WTC11 (cell line): ENCODE results near the gene STBD1. TPM values are rescaled to one million over a fixed set of nuclear protein-coding genes. Genes with fewer than 3 reads are reported as not detected.

ENCODE experiments used
- ATAC-seq: fragments of 200-7000 bp; cut with Tn5 transposase; 2 replicates; pipeline ENCODE4 v1.10.0; 2021; ENCODE audit warnings: mild to moderate bottlenecking, moderate library complexity
- CTCF ChIA-PET: fragments of 300-600 bp; sonication (Branson Sonifier 250); formaldehyde crosslinking; loops from one replicate; lab custom pipeline; 2021; ENCODE audit warnings: antibody characterized with exemption; lab: Charles Lee
- POLR2A ChIA-PET: fragments of 350-600 bp; sonication (Branson Sonifier 250); formaldehyde crosslinking; loops from one replicate; lab custom pipeline; 2021; ENCODE audit warnings: antibody characterized with exemption; lab: Charles Lee
- DNase-seq: peaks from one replicate; pipeline ENCODE4 v3.0.0; 2021; ENCODE audit warnings: low spot score
- H3K27ac Mint-ChIP-seq: 2 replicates; pipeline ENCODE4 v1.8.0; 2021; ENCODE audit warnings: mixed read lengths
- H3K27me3 Mint-ChIP-seq: 2 replicates; pipeline ENCODE4 v1.8.0; 2021; ENCODE audit warnings: low read depth, mild to moderate bottlenecking, moderate library complexity, mixed read lengths
- H3K36me3 Mint-ChIP-seq: 2 replicates; pipeline ENCODE4 v1.8.0; 2021; ENCODE audit warnings: mixed read lengths
- H3K4me1 Mint-ChIP-seq: 2 replicates; pipeline ENCODE4 v1.8.0; 2022; ENCODE audit warnings: mixed read lengths
- H3K4me3 Mint-ChIP-seq: 2 replicates; pipeline ENCODE4 v1.8.0; 2021; ENCODE audit warnings: mild to moderate bottlenecking, moderate library complexity, mixed read lengths
- H3K9me3 Mint-ChIP-seq: 2 replicates; pipeline ENCODE4 v1.8.0; 2021; ENCODE audit warnings: mixed read lengths
- CREM ChIP-seq: sonication (generic); formaldehyde crosslinking; IDR thresholded peaks from 2 replicates; pipeline ENCODE4 v1.8.1; 2022; ENCODE audit warnings: mild to moderate bottlenecking, missing genetic modification reagents, moderate library complexity
- CTCF ChIP-seq: fragments of 200-600 bp; IDR thresholded peaks from 2 replicates; pipeline ENCODE4 v1.8.0; 2022; ENCODE audit warnings: antibody characterized with exemption
- E2F1 ChIP-seq: sonication (generic); formaldehyde crosslinking; IDR thresholded peaks from 2 replicates; pipeline ENCODE4 v1.8.0; 2022; ENCODE audit warnings: mild to moderate bottlenecking, missing genetic modification reagents
- EMX1 ChIP-seq: fragments of 250-450 bp; sonication (Bioruptor Pico); IDR thresholded peaks from 2 replicates; pipeline ENCODE4 v1.8.0; 2021; ENCODE audit warnings: mild to moderate bottlenecking
- FOXJ3 ChIP-seq: sonication (generic); formaldehyde crosslinking; IDR thresholded peaks from 2 replicates; pipeline ENCODE4 v1.9.0; 2021; ENCODE audit warnings: missing genetic modification reagents, mild to moderate bottlenecking, borderline replicate concordance
- FOXP1 ChIP-seq: sonication (generic); formaldehyde crosslinking; IDR thresholded peaks from 2 replicates; pipeline ENCODE4 v1.8.0; 2022; ENCODE audit warnings: missing genetic modification reagents, mild to moderate bottlenecking, moderate library complexity, borderline replicate concordance
- MXD4 ChIP-seq: fragments of 250-450 bp; sonication (Bioruptor Pico); IDR thresholded peaks from 2 replicates; pipeline ENCODE4 v1.8.0; 2021; ENCODE audit warnings: mild to moderate bottlenecking, moderate library complexity, borderline replicate concordance
- PRDM15 ChIP-seq: sonication (generic); formaldehyde crosslinking; IDR thresholded peaks from 2 replicates; pipeline ENCODE4 v1.8.0; 2022; ENCODE audit warnings: missing genetic modification reagents
- PREB ChIP-seq: sonication (generic); formaldehyde crosslinking; IDR thresholded peaks from 2 replicates; pipeline ENCODE4 v1.8.1; 2022; ENCODE audit warnings: mild to moderate bottlenecking, missing genetic modification reagents, moderate library complexity, borderline replicate concordance
- SMAD3 ChIP-seq: sonication (generic); formaldehyde crosslinking; IDR thresholded peaks from 2 replicates; pipeline ENCODE4 v1.8.0; 2022; ENCODE audit warnings: missing genetic modification reagents, mild to moderate bottlenecking, borderline replicate concordance
- TP53 ChIP-seq: sonication (generic); formaldehyde crosslinking; IDR thresholded peaks from 2 replicates; pipeline ENCODE4 v1.8.1; 2023; ENCODE audit warnings: mild to moderate bottlenecking, missing genetic modification reagents
- ZNF121 ChIP-seq: sonication (generic); formaldehyde crosslinking; IDR thresholded peaks from 2 replicates; pipeline ENCODE4 v1.8.0; 2023; ENCODE audit warnings: missing genetic modification reagents
- ZNF532 ChIP-seq: fragments of 250-450 bp; sonication (Bioruptor Pico); IDR thresholded peaks from 2 replicates; pipeline ENCODE4 v1.9.0; 2021; ENCODE audit warnings: mild to moderate bottlenecking, borderline replicate concordance
- ZSCAN18 ChIP-seq: fragments of 250-450 bp; sonication (Bioruptor Pico); IDR thresholded peaks from 2 replicates; pipeline ENCODE4 v2.1.2; 2022; ENCODE audit warnings: mild to moderate bottlenecking, moderate library complexity
- total RNA-seq: library from RNA; stranded (reverse); gene quantifications from 3 replicates; pipeline ENCODE4 v1.2.3, GENCODE V29; 2021

The STBD1 gene
- total RNA-seq, 1 experiment from 2014 or later = 1.4 TPM

GRCh38 chr4:76342191-76342590 lies 35.7 kb downstream of the STBD1 start:
- POLR2A ChIA-PET = no interaction called here
- CTCF ChIA-PET = interaction anchor here (1.0 kb wide), 1 partner anchor 36 kb away, joined by 3 read pairs; no protein-coding TSS in a partner anchor
- Mint-ChIP-seq H3K4me1 (no peaks in the 10 kb centered on the region), H3K36me3 (no peaks in the 10 kb centered on the region; the same call in 1 of the 2 replicates), H3K27me3 (peaks cover 5% of the 10 kb centered on the region; the same call in 1 of the 2 replicates), H3K27ac (no peak overlapping the region), H3K4me3 (no peak overlapping the region), H3K9me3 (peaks cover 12% of the 10 kb centered on the region)
- no peak for TF ChIP-seq TP53 (CRISPR knock-in tag)
- no peak for TF ChIP-seq PREB (CRISPR knock-in tag)
- TF ChIP-seq E2F1 = no peak
- no peak for TF ChIP-seq EMX1 (CRISPR knock-in tag)
- no peak for TF ChIP-seq CTCF
- TF ChIP-seq FOXJ3 = no peak
- TF ChIP-seq SMAD3 (CRISPR knock-in tag) = no peak
- no peak for TF ChIP-seq FOXP1 (CRISPR knock-in tag)
- no peak for TF ChIP-seq ZNF532 (CRISPR knock-in tag)
- no peak for TF ChIP-seq MXD4 (CRISPR knock-in tag)
- no peak for TF ChIP-seq ZNF121 (CRISPR knock-in tag)
- TF ChIP-seq CREM (CRISPR knock-in tag) = no peak
- no peak for TF ChIP-seq ZSCAN18 (CRISPR knock-in tag)
- no peak for TF ChIP-seq PRDM15 (CRISPR knock-in tag)
- ATAC-seq = no peak
- no peak for DNase-seq
